ENCODE measurements around the gene SHISA9. TPM values are rescaled to one million over a fixed set of nuclear protein-coding genes. Genes with fewer than 3 reads are reported as not detected.
"Not testable (repeated sequence)": the region's sequence is repeated elsewhere in the genome, so short reads cannot be mapped to it uniquely, and the experiment has no call there.

The SHISA9 gene
- total RNA-seq, 1 experiment from 2014 or later, result not detected

GRCh38 chr16:12920739-12921138 lies 19.3 kb downstream of the SHISA9 start:
- ChIA-PET CTCF (no interaction called here), RAD21 (ENCODE audit: low non-redundant PET in 1 of 2, low total read pairs in 2 of 2, uncharacterized antibody in 2 of 2, unreplicated experiment in 2 of 2) (no interaction called here), POLR2A (no interaction called here)
- no peak overlapping the region for H2AFZ ChIP-seq (ENCODE audit: low read depth, low read length, poor library complexity, severe bottlenecking)
- no peaks in the 10 kb centered on the region for H3K4me1 ChIP-seq (ENCODE audit: control insufficient read depth in 1 of 2, insufficient read depth in 2 of 2, low read length in 2 of 2)
- no peak for ATAC-seq
- intact Hi-C loops (cut with micrococcal nuclease), result no loop called here
- H3K9me2 ChIP-seq (ENCODE audit: insufficient read depth), result no peaks in the 10 kb centered on the region
- BruUV-seq (replicated peaks), result no TSS peak
- no peak overlapping the region for H3K9ac ChIP-seq (ENCODE audit: low read length)
- H3K4me2 ChIP-seq (ENCODE audit: low read length), result no peak overlapping the region
- H3K36me3 ChIP-seq (ENCODE audit: control insufficient read depth in 1 of 2, insufficient read depth in 2 of 2, low read length in 2 of 2), result no peaks in the 10 kb centered on the region
- H3K79me2 ChIP-seq (ENCODE audit: insufficient read depth, low read length), result no peaks in the 10 kb centered on the region
- TF ChIP-seq SRF (IDR thresholded peaks at IDR 0.05; ENCODE audit: low read depth) (no peak), POLR2AphosphoS5 (IDR thresholded peaks at IDR 0.05; ENCODE audit: low read depth, low read length) (no peak), YY1 (IDR thresholded peaks at IDR 0.05; ENCODE audit: extremely low read depth, insufficient replicate concordance, low read depth, low read length) (no peak), CEBPB (IDR thresholded peaks at IDR 0.05; ENCODE audit: low read depth) (no peak), ZNF274 (IDR thresholded peaks at IDR 0.05; ENCODE audit: low read depth, low read length) (no peak), SP1 (IDR thresholded peaks at IDR 0.05; ENCODE audit: low read depth) (no peak), MAX (IDR thresholded peaks at IDR 0.05) (no peak), POLR2A (IDR thresholded peaks at IDR 0.05; ENCODE audit: borderline replicate concordance, extremely low read depth, insufficient read depth, insufficient read length) (no peak), TCF7L2 (IDR thresholded peaks at IDR 0.05; ENCODE audit: borderline replicate concordance, extremely low read depth, insufficient read depth, insufficient read length) (no peak), ZBTB33 (IDR thresholded peaks at IDR 0.05; ENCODE audit: extremely low read depth, insufficient replicate concordance, low read length) (no peak), JUND (IDR thresholded peaks at IDR 0.05) (no peak), SIN3A (IDR thresholded peaks at IDR 0.05; ENCODE audit: low read depth) (no peak), REST (IDR thresholded peaks at IDR 0.05; ENCODE audit: low read depth) (no peak), ATF3 (IDR thresholded peaks at IDR 0.05) (no peak), RAD21 (IDR thresholded peaks at IDR 0.05; ENCODE audit: low read depth) (no peak), ELF1 (IDR thresholded peaks at IDR 0.05; ENCODE audit: borderline replicate concordance, low read depth) (no peak)
- no peak overlapping the region for H3K27ac ChIP-seq (ENCODE audit: low read depth, low read length)
- no peak overlapping the region for H3K4me3 ChIP-seq (replicated peaks in 1 of 2; ENCODE audit: low read depth in 1 of 2, low read length in 2 of 2)
- peaks cover 37% of the 10 kb centered on the region for H3K27me3 ChIP-seq (ENCODE audit: insufficient read depth, low read length)
- DNase-seq (ENCODE audit: low read depth, low spot score), result no peak
- no peaks in the 10 kb centered on the region for H4K20me1 ChIP-seq (ENCODE audit: insufficient read depth)
- no peaks in the 10 kb centered on the region for H3K9me3 ChIP-seq (ENCODE audit: control insufficient read depth in 1 of 2, insufficient read depth in 1 of 2, low read depth in 1 of 2, low read length in 2 of 2)

- CTCF ChIA-PET; H3K79me2 ChIP-seq (ENCODE audit: insufficient read depth, low read length); DNase-seq (ENCODE audit: low read depth, low spot score); RAD21 ChIA-PET (ENCODE audit: low non-redundant PET in 1 of 2, low total read pairs in 2 of 2, uncharacterized antibody in 2 of 2, unreplicated experiment in 2 of 2); H3K9me3 ChIP-seq (ENCODE audit: control insufficient read depth in 1 of 2, insufficient read depth in 1 of 2, low read depth in 1 of 2, low read length in 2 of 2); intact Hi-C loops (cut with micrococcal nuclease); H3K4me2 ChIP-seq (ENCODE audit: low read length); H3K4me3 ChIP-seq (replicated peaks in 1 of 2; ENCODE audit: low read depth in 1 of 2, low read length in 2 of 2); H3K27ac ChIP-seq (ENCODE audit: low read depth, low read length); H2AFZ ChIP-seq (ENCODE audit: low read depth, low read length, poor library complexity, severe bottlenecking); H3K36me3 ChIP-seq (ENCODE audit: control insufficient read depth in 1 of 2, insufficient read depth in 2 of 2, low read length in 2 of 2); H4K20me1 ChIP-seq (ENCODE audit: insufficient read depth); H3K4me1 ChIP-seq (ENCODE audit: control insufficient read depth in 1 of 2, insufficient read depth in 2 of 2, low read length in 2 of 2); H3K9ac ChIP-seq (ENCODE audit: low read length); H3K9me2 ChIP-seq (ENCODE audit: insufficient read depth); POLR2A ChIA-PET; BruUV-seq (replicated peaks); ATAC-seq: not testable (repeated sequence)
- peaks cover 28% of the 10 kb centered on the region for H3K27me3 ChIP-seq (ENCODE audit: insufficient read depth, low read length)
These were observed 22.2 kb downstream of the SHISA9 start for GRCh38 chr16:12923640-12924039.
